Activated CD8-positive, alpha-beta T cell treated with anti-CD3 and anti-CD28 coated beads for 36 hours (primary cell): ENCODE data around the gene ELF1. TPM values are rescaled to one million over a fixed set of nuclear protein-coding genes. Genes with fewer than 3 reads are reported as not detected.
"Not testable (repeated sequence)": the region's sequence is repeated elsewhere in the genome, so short reads cannot be mapped to it uniquely, and the experiment has no call there.

Experiments used
- ATAC-seq: fragments of 200-7000 bp; cut with Tn5 transposase; one replicate; pipeline ENCODE4 v1.10.0; 2021; ENCODE audit warnings: mild to moderate bottlenecking, moderate library complexity
- CTCF ChIA-PET: fragments of 350-600 bp; sonication (Branson Sonifier 250); formaldehyde crosslinking; loops from one replicate; lab custom pipeline; 2021; ENCODE audit warnings: antibody characterized with exemption; lab: Charles Lee
- POLR2A ChIA-PET: fragments of 350-600 bp; sonication (Branson Sonifier 250); formaldehyde crosslinking; loops from one replicate; lab custom pipeline; 2021; ENCODE audit warnings: antibody characterized with exemption; lab: Charles Lee
- DNase-seq: peaks from one replicate; pipeline ENCODE4 v3.0.0-alpha.2; 2020
- H3K27ac Mint-ChIP-seq: one replicate; pipeline ENCODE4 v1.8.0; 2021; ENCODE audit warnings: mild to moderate bottlenecking, mixed read lengths
- H3K27me3 Mint-ChIP-seq: one replicate; pipeline ENCODE4 v1.8.0; 2021; ENCODE audit warnings: mixed read lengths
- H3K36me3 Mint-ChIP-seq: one replicate; pipeline ENCODE4 v1.8.0; 2021; ENCODE audit warnings: low read depth, mixed read lengths
- H3K4me1 Mint-ChIP-seq: one replicate; pipeline ENCODE4 v1.8.0; 2021; ENCODE audit warnings: low read depth, mixed read lengths
- H3K4me3 Mint-ChIP-seq: one replicate; pipeline ENCODE4 v1.8.0; 2021; ENCODE audit warnings: mild to moderate bottlenecking, moderate library complexity, mixed read lengths
- H3K9me3 Mint-ChIP-seq: one replicate; pipeline ENCODE4 v1.8.0; 2021; ENCODE audit warnings: mixed read lengths
- CTCF ChIP-seq: fragments of 200-600 bp; IDR thresholded peaks from one replicate; pipeline ENCODE4 v1.8.0; 2022; ENCODE audit warnings: antibody characterized with exemption, mild to moderate bottlenecking
- intact Hi-C: fragments of 100-400 bp; cut with micrococcal nuclease; formaldehyde crosslinking; loops from one replicate; pipeline ENCODE4 v1.10.0; 2022
- total RNA-seq, 2 experiments: library from RNA; stranded (reverse); gene quantifications; one replicate each; pipeline ENCODE4 v1.2.3, GENCODE V29; 2021

ELF1 gene
- total RNA-seq, 2 experiments from 2014 or later = 85.2 to 88.2 TPM

GRCh38 chr13:40897053-40897452 lies 122.1 kb downstream of the ELF1 start:
- no peak overlapping the region for H3K27ac Mint-ChIP-seq
- no peak for ATAC-seq
- intact Hi-C loops = no loop called here
- TF ChIP-seq CTCF = no peak
- H3K4me3 Mint-ChIP-seq = no peak overlapping the region
- CTCF ChIA-PET = no interaction called here
- no peaks in the 10 kb centered on the region for H3K27me3 Mint-ChIP-seq
- H3K9me3 Mint-ChIP-seq = no peaks in the 10 kb centered on the region
- POLR2A ChIA-PET = no interaction called here
- DNase-seq = no peak
- peaks cover 5% of the 10 kb centered on the region for H3K4me1 Mint-ChIP-seq
- peaks cover 2% of the 10 kb centered on the region for H3K36me3 Mint-ChIP-seq

- intact Hi-C loops = no loop called here
- Mint-ChIP-seq H3K4me3 (no peak overlapping the region), H3K36me3 (peaks cover 9% of the 10 kb centered on the region), H3K4me1 (peaks cover 5% of the 10 kb centered on the region), H3K9me3 (peaks cover 3% of the 10 kb centered on the region), H3K27ac (no peak overlapping the region), H3K27me3 (no peaks in the 10 kb centered on the region)
- ChIA-PET CTCF (no interaction called here), POLR2A (no interaction called here)
- no peak for TF ChIP-seq CTCF
- ATAC-seq (no peak), DNase-seq (no peak)
These were observed 123.6 kb downstream of the ELF1 start for GRCh38 chr13:40895227-40896184.

GRCh38 chr13:40893573-40893972 lies 125.5 kb downstream of the ELF1 start:
- not testable (repeated sequence) for H3K27ac Mint-ChIP-seq

GRCh38 chr13:40886017-40886416 lies 133.1 kb downstream of the ELF1 start:
- CTCF ChIA-PET = no interaction called here
- Mint-ChIP-seq H3K36me3 (peaks cover 40% of the 10 kb centered on the region), H3K9me3 (peaks cover 13% of the 10 kb centered on the region), H3K4me1 (peaks cover 29% of the 10 kb centered on the region), H3K4me3 (no peak overlapping the region), H3K27ac (no peak overlapping the region), H3K27me3 (no peaks in the 10 kb centered on the region)
- intact Hi-C loops = no loop called here
- POLR2A ChIA-PET = no interaction called here
- DNase-seq (no peak), ATAC-seq (no peak)
- TF ChIP-seq CTCF = no peak

More at GRCh38 chr13:40893573-40893972, 125.5 kb downstream of the ELF1 start:
- H3K9me3 Mint-ChIP-seq, ATAC-seq, DNase-seq, H3K27me3 Mint-ChIP-seq, H3K4me3 Mint-ChIP-seq, intact Hi-C loops, CTCF ChIA-PET: not testable (repeated sequence)
- Mint-ChIP-seq H3K36me3 (peaks cover 15% of the 10 kb centered on the region), H3K4me1 (peaks cover 10% of the 10 kb centered on the region)
- POLR2A ChIA-PET = interaction anchor here (0.7 kb wide), 1 partner anchor 53 kb away, joined by 3 read pairs; no protein-coding TSS in a partner anchor

GRCh38 chr13:40884175-40884574 lies 134.9 kb downstream of the ELF1 start:
- H3K27ac Mint-ChIP-seq, H3K27me3 Mint-ChIP-seq, H3K4me3 Mint-ChIP-seq, DNase-seq, POLR2A ChIA-PET, CTCF ChIA-PET, intact Hi-C loops, ATAC-seq: not testable (repeated sequence)
- peaks cover 25% of the 10 kb centered on the region for H3K9me3 Mint-ChIP-seq
- peaks cover 50% of the 10 kb centered on the region for H3K36me3 Mint-ChIP-seq
- peaks cover 23% of the 10 kb centered on the region for H3K4me1 Mint-ChIP-seq

Other genes starting within 250 kb of the ELF1 start
- 10 to 100 TPM; 41.0 to 44.7 TPM for gene MRPS31, start 248.1 kb downstream of the ELF1 start, total RNA-seq
- gene SLC25A15, start 229.7 kb downstream of the ELF1 start, total RNA-seq = 10 to 100 TPM; 23.2 to 24.6 TPM
- 10 to 100 TPM in 1 of 2 experiments, 1 to 10 TPM in 1; 9.6 to 11.8 TPM for gene WBP4, start 42.2 kb upstream of the ELF1 start, total RNA-seq
- 1 to 10 TPM; 3.9 to 4.5 TPM for gene KBTBD6, start 113.5 kb upstream of the ELF1 start, total RNA-seq
- 1 to 10 TPM; 2.3 to 2.5 TPM for gene KBTBD7, start 175.3 kb upstream of the ELF1 start, total RNA-seq
- gene MTRF1, start 244.3 kb upstream of the ELF1 start, total RNA-seq = 10 to 100 TPM; 22.6 to 23.4 TPM